ENCODE results near the gene FARS2. TPM values are rescaled to one million over a fixed set of nuclear protein-coding genes. Genes with fewer than 3 reads are reported as not detected.

FARS2 gene
- total and polyA plus RNA-seq, 2 donors (not counting 1 experiment from before 2014, with no cell fraction given), result 33.0 to 35.5 TPM

DNA sequence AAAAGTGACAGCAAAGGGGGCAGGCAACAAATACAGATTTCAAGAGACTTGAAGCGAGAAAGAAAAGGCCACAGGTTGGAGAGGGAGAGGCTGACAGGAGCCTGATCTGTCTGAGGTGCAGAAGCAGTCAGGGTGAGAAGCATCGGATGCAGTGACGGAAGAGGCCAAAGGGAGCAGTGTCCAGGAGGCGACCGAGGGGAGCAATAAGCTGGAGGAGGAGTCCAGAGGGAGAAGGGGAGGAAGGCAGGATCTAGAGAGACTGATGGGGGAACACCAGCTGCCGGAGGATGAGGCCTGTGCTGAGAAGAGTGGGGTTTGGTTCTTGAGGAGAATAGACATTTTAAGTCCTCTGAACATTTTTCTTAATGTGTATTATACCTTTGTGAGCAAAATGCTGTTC is 23.8 kb downstream of the FARS2 start:
- H3K27me3 ChIP-seq (replicated peaks in 1 of 4; ENCODE audit: control extremely low read depth in 1 of 4, control insufficient read depth in 3 of 4, insufficient read depth in 4 of 4, low read length in 3 of 4), result no peaks in the 10 kb centered on the region
- intact Hi-C loops (cut with micrococcal nuclease), result no loop called here
- H3K4me3 ChIP-seq (ENCODE audit: control extremely low read depth in 1 of 5, extremely low read depth in 1 of 5, insufficient read depth in 1 of 5, low read depth in 2 of 5, low read length in 4 of 5), result no peak overlapping the region
- H3K27ac Mint-ChIP-seq, result no peak overlapping the region
- H3K9ac ChIP-seq (ENCODE audit: low read length), result no peak overlapping the region
- TF ChIP-seq EZH2 (IDR thresholded peaks at IDR 0.05; ENCODE audit: borderline replicate concordance, insufficient read depth, low read depth, low read length, poor library complexity, severe bottlenecking), result no peak
- TF ChIP-seq, protein P1, sequence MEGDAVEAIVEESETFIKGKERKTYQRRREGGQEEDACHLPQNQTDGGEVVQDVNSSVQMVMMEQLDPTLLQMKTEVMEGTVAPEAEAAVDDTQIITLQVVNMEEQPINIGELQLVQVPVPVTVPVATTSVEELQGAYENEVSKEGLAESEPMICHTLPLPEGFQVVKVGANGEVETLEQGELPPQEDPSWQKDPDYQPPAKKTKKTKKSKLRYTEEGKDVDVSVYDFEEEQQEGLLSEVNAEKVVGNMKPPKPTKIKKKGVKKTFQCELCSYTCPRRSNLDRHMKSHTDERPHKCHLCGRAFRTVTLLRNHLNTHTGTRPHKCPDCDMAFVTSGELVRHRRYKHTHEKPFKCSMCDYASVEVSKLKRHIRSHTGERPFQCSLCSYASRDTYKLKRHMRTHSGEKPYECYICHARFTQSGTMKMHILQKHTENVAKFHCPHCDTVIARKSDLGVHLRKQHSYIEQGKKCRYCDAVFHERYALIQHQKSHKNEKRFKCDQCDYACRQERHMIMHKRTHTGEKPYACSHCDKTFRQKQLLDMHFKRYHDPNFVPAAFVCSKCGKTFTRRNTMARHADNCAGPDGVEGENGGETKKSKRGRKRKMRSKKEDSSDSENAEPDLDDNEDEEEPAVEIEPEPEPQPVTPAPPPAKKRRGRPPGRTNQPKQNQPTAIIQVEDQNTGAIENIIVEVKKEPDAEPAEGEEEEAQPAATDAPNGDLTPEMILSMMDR (IDR thresholded peaks at IDR 0.05), result no peak
- no peaks in the 10 kb centered on the region for H3K27me3 Mint-ChIP-seq
- no peak for ATAC-seq (ENCODE audit: low read depth)
- no peaks in the 10 kb centered on the region for H3K9me3 Mint-ChIP-seq (ENCODE audit: insufficient read depth)
- H4K20me1 ChIP-seq (ENCODE audit: control insufficient read depth, insufficient read depth, low read length, poor library complexity, severe bottlenecking), result peaks cover 23% of the 10 kb centered on the region
- peaks cover 1 to 5% of the 10 kb centered on the region in 2 experiments for H3K36me3 ChIP-seq (replicated peaks in 1 of 2; ENCODE audit: control extremely low read depth in 1 of 2, control insufficient read depth in 1 of 2, extremely low read depth in 1 of 2, insufficient read depth in 2 of 2, low read length in 1 of 2)
- POLR2A ChIA-PET, result no interaction called here
- H3K4me1 Mint-ChIP-seq, result peaks cover 62% of the 10 kb centered on the region
- CTCF ChIA-PET, result interaction anchor here (0.7 to 1.0 kb wide), 2 partner anchors 10 to 18 kb away, joined by 3 read pairs; no protein-coding TSS in a partner anchor
- H3K4me2 ChIP-seq (replicated peaks; ENCODE audit: low read depth, low read length, poor library complexity, severe bottlenecking), result no peak overlapping the region
- peaks cover 72% of the 10 kb centered on the region for H3K79me2 ChIP-seq (ENCODE audit: control insufficient read depth, insufficient read depth, low read length)
- 97% methylated on average over 5 of the region's 6 CpGs for WGBS (ENCODE audit: insufficient coverage)
- no peaks in the 10 kb centered on the region for H3K9me3 ChIP-seq (ENCODE audit: control extremely low read depth in 1 of 3, control insufficient read depth in 2 of 3, insufficient read depth in 1 of 3, low read length in 2 of 3)
- DNase-seq, result no peak
- no peak overlapping the region for H3K4me3 Mint-ChIP-seq
- peaks cover 11 to 19% of the 10 kb centered on the region in 2 donors for H3K4me1 ChIP-seq (ENCODE audit: control insufficient read depth in 2 of 2, insufficient read depth in 2 of 2, low read length in 2 of 2)
- no peak overlapping the region for H3K27ac ChIP-seq (ENCODE audit: low read length in 2 of 2)
- no peak overlapping the region for H2AFZ ChIP-seq (ENCODE audit: insufficient read depth, low read depth, low read length, poor library complexity, severe bottlenecking)

DNA sequence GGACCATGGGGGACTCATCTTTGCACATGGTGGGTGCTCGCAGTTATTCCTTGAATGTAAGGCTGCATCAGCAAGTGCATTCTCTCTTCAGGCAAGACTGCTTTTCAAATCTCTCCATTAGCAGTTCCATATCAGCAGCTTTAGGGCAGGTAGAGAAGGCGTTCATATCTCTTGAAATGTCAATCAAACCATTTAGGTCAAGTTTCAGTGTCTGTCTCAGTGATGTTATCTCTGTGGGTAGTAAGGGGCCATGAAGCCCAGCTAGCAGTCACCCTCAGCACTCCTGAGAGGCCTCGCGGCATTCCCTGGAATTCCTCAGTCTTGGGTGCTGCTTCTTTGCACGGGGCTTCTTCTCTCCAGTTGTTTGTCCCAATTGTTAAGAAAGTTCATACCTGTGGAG is 24.2 kb downstream of the FARS2 start:
- no peak overlapping the region for H2AFZ ChIP-seq (ENCODE audit: insufficient read depth, low read depth, low read length, poor library complexity, severe bottlenecking)
- H3K36me3 ChIP-seq (replicated peaks in 1 of 2; ENCODE audit: control extremely low read depth in 1 of 2, control insufficient read depth in 1 of 2, extremely low read depth in 1 of 2, insufficient read depth in 2 of 2, low read length in 1 of 2), result peaks cover 1 to 5% of the 10 kb centered on the region in 2 experiments
- no peak overlapping the region for H3K27ac ChIP-seq (ENCODE audit: low read length in 2 of 2)
- Mint-ChIP-seq H3K27ac (no peak overlapping the region), H3K4me3 (no peak overlapping the region), H3K4me1 (peaks cover 60% of the 10 kb centered on the region), H3K27me3 (no peaks in the 10 kb centered on the region), H3K9me3 (ENCODE audit: insufficient read depth) (no peaks in the 10 kb centered on the region)
- H3K9me3 ChIP-seq (ENCODE audit: control extremely low read depth in 1 of 3, control insufficient read depth in 2 of 3, insufficient read depth in 1 of 3, low read length in 2 of 3), result no peaks in the 10 kb centered on the region
- H3K4me1 ChIP-seq (ENCODE audit: control insufficient read depth in 2 of 2, insufficient read depth in 2 of 2, low read length in 2 of 2), result peaks cover 15 to 21% of the 10 kb centered on the region in 2 donors
- ATAC-seq (ENCODE audit: low read depth), result no peak
- ChIA-PET CTCF (interaction anchor here (0.7 to 1.0 kb wide), 2 partner anchors 9 to 17 kb away, joined by 3 read pairs; no protein-coding TSS in a partner anchor), POLR2A (interaction anchor here (0.5 kb wide), 1 partner anchor 325 kb away, joined by 9 read pairs; no protein-coding TSS in a partner anchor)
- DNase-seq, result no peak
- intact Hi-C loops (cut with micrococcal nuclease), result no loop called here
- H3K4me2 ChIP-seq (replicated peaks; ENCODE audit: low read depth, low read length, poor library complexity, severe bottlenecking), result no peak overlapping the region
- H3K4me3 ChIP-seq (ENCODE audit: control extremely low read depth in 1 of 5, extremely low read depth in 1 of 5, insufficient read depth in 1 of 5, low read depth in 2 of 5, low read length in 4 of 5), result no peak overlapping the region
- no peak overlapping the region for H3K9ac ChIP-seq (ENCODE audit: low read length)
- no peaks in the 10 kb centered on the region for H3K27me3 ChIP-seq (replicated peaks in 1 of 4; ENCODE audit: control extremely low read depth in 1 of 4, control insufficient read depth in 3 of 4, insufficient read depth in 4 of 4, low read length in 3 of 4)
- H3K79me2 ChIP-seq (ENCODE audit: control insufficient read depth, insufficient read depth, low read length), result peaks cover 68% of the 10 kb centered on the region
- WGBS (ENCODE audit: insufficient coverage), result 100% methylated on average over 1 of the region's 5 CpGs
- TF ChIP-seq, protein P1 (IDR thresholded peaks at IDR 0.05), result no peak
- TF ChIP-seq EZH2 (IDR thresholded peaks at IDR 0.05; ENCODE audit: borderline replicate concordance, insufficient read depth, low read depth, low read length, poor library complexity, severe bottlenecking), result no peak
- peaks cover 23% of the 10 kb centered on the region for H4K20me1 ChIP-seq (ENCODE audit: control insufficient read depth, insufficient read depth, low read length, poor library complexity, severe bottlenecking)
